Hematopoietic multipotent progenitor cell treated with erythropoietin and hydrocortisone succinate and interleukin-3 and kit ligand, for 17 days (in vitro differentiated cells): Measurements from ENCODE around the gene ZNF383.
"Not testable (repeated sequence)": the region's sequence is repeated elsewhere in the genome, so short reads cannot be mapped to it uniquely, and the experiment has no call there.

ENCODE experiments used
- DNase-seq: peaks from one replicate; pipeline ENCODE4 v3.0.0-alpha.2; 2015; ENCODE audit warnings: low spot score

The ZNF383 gene

DNA sequence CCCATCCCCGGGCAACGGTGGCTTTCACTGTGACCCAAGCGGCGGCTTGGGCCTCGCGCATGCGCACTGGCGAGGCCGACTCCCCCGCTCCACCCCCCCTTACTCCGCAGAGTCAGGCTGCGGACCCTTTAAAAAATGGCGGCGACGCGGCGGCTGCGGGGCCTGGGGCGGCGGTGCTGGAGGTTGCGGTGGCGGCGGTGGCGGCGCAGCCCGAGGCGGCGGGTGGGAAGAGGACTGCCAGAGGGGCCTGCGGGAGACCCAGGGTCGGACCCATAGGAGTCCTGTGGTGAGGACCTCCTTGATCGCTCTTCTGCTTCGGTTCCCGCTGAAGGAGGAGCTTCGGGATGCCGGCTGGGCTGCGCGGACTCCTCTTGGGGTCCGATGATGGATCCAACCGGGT lies 76.2 kb downstream of the ZNF383 start:
- not testable (repeated sequence) for DNase-seq
